ENCODE data around the gene HNRNPU.

HNRNPU gene

GRCh38 chr1:244801246-244801645 lies 63.1 kb downstream of the HNRNPU start:
- peak in 3 of 4 experiments; percentile 5 to 28 (median 7) for DNase-seq

- DNase-seq = no peak
Observed at GRCh38 chr1:244800821-244801220, 63.5 kb downstream of the HNRNPU start.

All from activated naive CD4-positive, alpha-beta T cell (primary cell).